GM12878 (cell line): ENCODE data around the gene MEX3C. TPM values are rescaled to one million over a fixed set of nuclear protein-coding genes. Genes with fewer than 3 reads are reported as not detected.

ENCODE experiments used
- ATAC-seq: fragments of 200-7000 bp; cut with Tn5 transposase; 3 replicates; pipeline ENCODE4 v1.9.1; 2020; ENCODE audit warnings: mild to moderate bottlenecking, moderate library complexity
- BruUV-seq: library from RNA; stranded (reverse); fragments of 400-500 nt; replicated peaks from 2 replicates; lab custom pipeline; 2021; lab: Mats Ljungman, UMichigan
- CTCF ChIA-PET: fragments of 300-600 bp; sonication (Branson Sonifier 250); formaldehyde crosslinking; extraction: SDS; loops from one replicate; lab custom pipeline; 2021; ENCODE audit warnings: inconsistent platforms; lab: Yijun Ruan, JAX
- POLR2A ChIA-PET: fragments of 350-600 bp; formaldehyde crosslinking; extraction: SDS; loops from one replicate; lab custom pipeline; 2021; ENCODE audit warnings: inconsistent platforms; lab: Charles Lee
- RAD21 ChIA-PET: fragments of 300-600 bp; sonication (Branson Sonifier 250); formaldehyde crosslinking; loops from one replicate; lab custom pipeline; 2023; ENCODE audit warnings: antibody characterized with exemption; ENCODE audit not compliant: unreplicated experiment; lab: Charles Lee
- SMC1A ChIA-PET: fragments of 300-600 bp; sonication (Branson Sonifier 250); formaldehyde crosslinking; loops from one replicate; lab custom pipeline; 2023; ENCODE audit not compliant: unreplicated experiment, uncharacterized antibody; lab: Charles Lee
- DNase-seq: peaks from one replicate; pipeline ENCODE4 v3.0.0-alpha.2; 2011; ENCODE audit warnings: low read depth, low spot score
- FAIRE-seq: peaks from 3 replicates; lab custom pipeline; 2011; peaks lifted over from hg19 to GRCh38; lab: Jason Lieb, UNC
- H2AFZ ChIP-seq: 2 replicates; pipeline ENCODE4 v1.6.0; 2011; ENCODE audit warnings: low read depth, low read length, control low read depth; ENCODE audit not compliant: control insufficient read depth
- H3K27ac ChIP-seq: 2 replicates; pipeline ENCODE4 v1.5.1; 2011; ENCODE audit warnings: control low read depth; ENCODE audit not compliant: control insufficient read depth, insufficient read depth
- H3K27me3 ChIP-seq, 2 experiments: replicated peaks in 1 of 2; 2 replicates each; pipeline versions ENCODE4 v1.6.0 to v1.6.1; 2011; ENCODE audit warnings: low read length in 1 of 2; ENCODE audit not compliant: control insufficient read depth in 2 of 2, insufficient read depth in 2 of 2
- H3K36me3 ChIP-seq, 2 experiments: 2 replicates each; pipeline ENCODE4 v1.5.1; 2011; ENCODE audit warnings: low read length in 1 of 2; ENCODE audit not compliant: control insufficient read depth in 2 of 2, insufficient read depth in 2 of 2
- H3K4me1 ChIP-seq: 2 replicates; pipeline ENCODE4 v1.6.1; 2011; ENCODE audit warnings: mild to moderate bottlenecking, low read length, moderate library complexity, mixed read lengths; ENCODE audit not compliant: control insufficient read depth, insufficient read depth
- H3K4me2 ChIP-seq: 2 replicates; pipeline ENCODE4 v1.6.0; 2011; ENCODE audit warnings: control low read depth; ENCODE audit not compliant: control insufficient read depth, insufficient read depth
- H3K4me3 ChIP-seq: fragments of 200-600 bp; sonication (generic); 2 replicates; pipeline ENCODE4 v1.5.1; 2016
- H3K79me2 ChIP-seq: 2 replicates; pipeline ENCODE4 v1.6.0; 2011; ENCODE audit warnings: low read length; ENCODE audit not compliant: control insufficient read depth, insufficient read depth
- H3K9ac ChIP-seq: 2 replicates; pipeline ENCODE4 v1.8.0; 2011; ENCODE audit warnings: low read length, control low read depth, mixed read lengths; ENCODE audit not compliant: control insufficient read depth, insufficient read depth
- H3K9me3 ChIP-seq: replicated peaks from 3 replicates; pipeline ENCODE4 v1.5.1; 2011; ENCODE audit warnings: mild to moderate bottlenecking, low read length; ENCODE audit not compliant: control insufficient read depth, insufficient read depth
- H4K20me1 ChIP-seq: 2 replicates; pipeline ENCODE4 v1.6.0; 2011; ENCODE audit not compliant: control insufficient read depth, insufficient read depth
- CBX3 ChIP-seq: fragments of 200-600 bp; sonication (generic); IDR thresholded peaks from 2 replicates; pipeline ENCODE4 v1.6.1; 2016; ENCODE audit warnings: low read depth, borderline replicate concordance
- CEBPB ChIP-seq, 2 experiments: fragments of 150-350 bp in 1 of 2; IDR thresholded peaks; 2 replicates each; pipeline ENCODE4 v1.6.1; 2012 to 2014; ENCODE audit warnings: low read depth in 2 of 2, low read length in 2 of 2, borderline replicate concordance in 1 of 2, inconsistent platforms in 1 of 2
- EZH2 ChIP-seq: IDR thresholded peaks from 2 replicates; pipeline ENCODE4 v1.6.1; 2012; ENCODE audit warnings: low read depth, mild to moderate bottlenecking, control low read depth, inconsistent platforms, low read length, borderline replicate concordance; ENCODE audit not compliant: control insufficient read depth
- JUND ChIP-seq: IDR thresholded peaks from 2 replicates; pipeline ENCODE4 v1.6.1; 2012; ENCODE audit warnings: low read depth, mild to moderate bottlenecking, low read length, improper control_type of control experiment, moderate library complexity
- MYC ChIP-seq: IDR thresholded peaks from 2 replicates; pipeline ENCODE4 v1.6.1; 2011; ENCODE audit warnings: mild to moderate bottlenecking, low read length, moderate library complexity, inconsistent platforms; ENCODE audit not compliant: insufficient read depth, insufficient replicate concordance, insufficient read length, severe bottlenecking
- SRF ChIP-seq, 2 experiments: IDR thresholded peaks; 2 replicates each; pipeline ENCODE4 v1.6.1; 2011; ENCODE audit warnings: low read depth in 2 of 2, low read length in 2 of 2, mild to moderate bottlenecking in 1 of 2, moderate library complexity in 1 of 2
- STAT1 ChIP-seq: fragments of 450-650 bp; conservative IDR thresholded peaks from 2 replicates; pipeline ENCODE4 v1.6.1; 2014; ENCODE audit warnings: antibody characterized with exemption, mild to moderate bottlenecking
- SUZ12 ChIP-seq: fragments of 200-600 bp; sonication (generic); IDR thresholded peaks from one replicate; pipeline ENCODE4 v1.6.1; 2018; ENCODE audit warnings: antibody characterized with exemption, mild to moderate bottlenecking; ENCODE audit not compliant: unreplicated experiment
- ZNF274 ChIP-seq: IDR thresholded peaks from one replicate; pipeline ENCODE4 v1.8.0; 2011; ENCODE audit not compliant: insufficient read length, insufficient read depth
- ZZZ3 ChIP-seq: IDR thresholded peaks from 2 replicates; pipeline ENCODE4 v1.6.1; 2011; ENCODE audit warnings: low read depth; ENCODE audit not compliant: control insufficient read depth, insufficient read length
- WGBS: methylation state at CpG from one replicate; pipeline ENCODE4 v1.1.6; 2016; ENCODE audit warnings: low lambda C conversion rate; ENCODE audit not compliant: insufficient replicate concordance, insufficient coverage; ENCODE audit errors: missing lambda C conversion rate; 5-methylcytosine and 5-hydroxymethylcytosine counted together
- in situ Hi-C: fragments of 300-500 bp; cut with MboI; formaldehyde crosslinking; loops from 9 replicates; pipeline ENCODE4 v1.14.3; 2018; ENCODE audit warnings: mixed read lengths
- intact Hi-C: fragments of 100-400 bp; cut with micrococcal nuclease; formaldehyde crosslinking; loops from one replicate; pipeline ENCODE4 v1.14.2; 2022; ENCODE audit not compliant: unreplicated experiment
- polyA plus RNA-seq, 11 experiments: library from polyadenylated mRNA; depleted of rRNA in 4 of 11; unstranded in 6 of 11; stranded (reverse) in 5 of 11; fragments of >200 nt; fragmentation: Nextera tagmentation in 4 of 11; fragmentation: Illumina TruSeq in 1 of 11; extraction: Ambion mirVana in 4 of 11; extraction: Trizol in 1 of 11; gene quantifications; 1 replicate in 1 of 11; 2 replicates in 10 of 11; pipeline versions ENCODE4 v1.2.1 to v1.2.3, GENCODE V29; 2011 to 2016; ENCODE audit warnings: inconsistent platforms in 2 of 11, missing spikeins in 2 of 11, low read depth in 1 of 11
- total RNA-seq, 4 experiments: library from RNA; depleted of rRNA in 3 of 4; stranded (reverse); fragments of >200 nt in 3 of 4; fragmentation: Illumina TruSeq in 1 of 4; extraction: Trizol in 1 of 4; gene quantifications; 2 replicates each; pipeline versions ENCODE4 v1.2.1 to v1.2.3, GENCODE V29; 2013 to 2021

MEX3C gene
- total and polyA plus RNA-seq, 10 of the 15 experiments (the other 5 are each of a cell fraction or from before 2014, with no cell fraction given): 6.7 to 48.8 (median 21.3) TPM

GRCh38 chr18:51229328-51229727 lies 31.8 kb upstream of the MEX3C start (continued):
- TF ChIP-seq EZH2 (no peak), SUZ12 (no peak), STAT1 (no peak), SRF (IDR thresholded peaks at IDR 0.05; ENCODE audit: low read depth in 2 of 2, low read length in 2 of 2) (no peak)

- no TSS peak for BruUV-seq
- in situ Hi-C loops (no loop called here), intact Hi-C loops (no loop called here)
- TF ChIP-seq CBX3 (no peak), MYC (no peak), ZNF274 (no peak), CEBPB (IDR thresholded peaks at IDR 0.05; ENCODE audit: borderline replicate concordance in 1 of 2, low read depth in 2 of 2, low read length in 2 of 2) (no peak), JUND (no peak), ZZZ3 (no peak)
- SMC1A ChIA-PET: no interaction called here
- no peak for DNase-seq
- ATAC-seq: no peak
- no peaks in the 10 kb centered on the region; the same call in 2 of the 3 replicates for H3K9me3 ChIP-seq
- no peak overlapping the region for H3K4me2 ChIP-seq
- H4K20me1 ChIP-seq: no peaks in the 10 kb centered on the region
- no peaks in the 10 kb centered on the region for H3K79me2 ChIP-seq
- no peaks in the 10 kb centered on the region for H3K27me3 ChIP-seq
- H2AFZ ChIP-seq: no peak overlapping the region
- CTCF ChIA-PET: no interaction called here
- no peaks in the 10 kb centered on the region for H3K36me3 ChIP-seq
- no peak overlapping the region for H3K9ac ChIP-seq
- no peak overlapping the region for H3K4me3 ChIP-seq
- no peak overlapping the region for H3K27ac ChIP-seq
- RAD21 ChIA-PET: no interaction called here
- 25% methylated on average over 1 of the region's 1 CpG for WGBS
- no peaks in the 10 kb centered on the region for H3K4me1 ChIP-seq
- POLR2A ChIA-PET: no interaction called here
- FAIRE-seq: no peak
Measured at GRCh38 chr18:51227660-51228059, 30.2 kb upstream of the MEX3C start.
